Measurements from ENCODE around the gene CNOT9. TPM values are rescaled to one million over a fixed set of nuclear protein-coding genes. Genes with fewer than 3 reads are reported as not detected.

Gene CNOT9
- total and polyA plus RNA-seq, 2 of the 13 experiments (the other 11 are each of a cell fraction or from before 2014, with no cell fraction given), result 82.6 to 92.4 TPM

DNA sequence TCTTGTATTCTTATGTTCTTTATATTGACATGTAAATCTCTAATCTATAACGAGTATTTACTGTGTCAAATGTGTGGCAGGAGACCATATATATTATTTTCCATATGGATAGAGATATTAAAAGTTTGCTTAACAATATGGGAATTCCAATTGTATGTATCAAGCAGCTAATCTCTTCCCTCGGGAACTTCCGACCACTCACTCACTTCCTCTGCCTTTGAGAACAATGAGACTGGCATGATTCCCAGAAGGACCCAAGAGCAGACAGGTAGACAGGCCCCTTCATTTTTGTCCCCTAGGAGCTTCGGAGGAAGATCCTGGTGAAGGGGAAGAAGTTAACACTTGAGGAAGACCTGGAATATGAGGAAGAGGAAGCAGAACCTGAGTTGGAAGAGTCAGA is 63.2 kb downstream of the CNOT9 start:
- Histone ChIP-seq H3K4me2 (ENCODE audit: low read depth, low read length) (no peak overlapping the region), H4K20me1 (ENCODE audit: insufficient read depth, low read length) (no peaks in the 10 kb centered on the region), H3K27ac (ENCODE audit: extremely low read length, insufficient read depth, low read length) (no peak overlapping the region), H3K36me3 (replicated peaks in 1 of 2; ENCODE audit: control insufficient read depth in 1 of 2, insufficient read depth in 2 of 2, low read length in 2 of 2) (peaks cover 6 to 12% of the 10 kb centered on the region in 2 experiments), H3K27me3 (ENCODE audit: control insufficient read depth in 1 of 2, insufficient read depth in 2 of 2, low read length in 2 of 2) (peaks cover 0 to 1% of the 10 kb centered on the region in 2 experiments; a peak in 1 of 5 replicates), H3K4me1 (ENCODE audit: insufficient read depth, low read length) (no peaks in the 10 kb centered on the region), H3K9ac (ENCODE audit: insufficient read depth, low read depth, low read length) (no peak overlapping the region), H2AFZ (ENCODE audit: low read length) (no peak overlapping the region), H3K4me3 (replicated peaks in 1 of 3; ENCODE audit: insufficient read depth in 1 of 3, low read depth in 2 of 3, low read length in 3 of 3) (no peak overlapping the region), H3K9me3 (ENCODE audit: low read length) (no peaks in the 10 kb centered on the region), H3K79me2 (ENCODE audit: insufficient read depth, low read length) (no peaks in the 10 kb centered on the region)
- no peak for DNase-seq (ENCODE audit: low spot score)
- CTCF ChIA-PET (ENCODE audit: low intra/inter-chr PET ratio, low total read pairs), result no interaction called here
- no TSS peak for BruUV-seq (replicated peaks)
- POLR2A ChIA-PET, result no interaction called here
- WGBS (ENCODE audit: low lambda C conversion rate), result 76% methylated on average over 4 of the region's 4 CpGs
- in situ Hi-C loops (cut with HindIII; ENCODE audit: extremely low pct_ligation_motif_present, low pct_unique_long_range_greater_than_20kb) (no loop called here), intact Hi-C loops (cut with micrococcal nuclease; ENCODE audit: unreplicated experiment) (no loop called here)
- FAIRE-seq, result no peak
- no peak for ATAC-seq
- TF ChIP-seq, protein P1, sequence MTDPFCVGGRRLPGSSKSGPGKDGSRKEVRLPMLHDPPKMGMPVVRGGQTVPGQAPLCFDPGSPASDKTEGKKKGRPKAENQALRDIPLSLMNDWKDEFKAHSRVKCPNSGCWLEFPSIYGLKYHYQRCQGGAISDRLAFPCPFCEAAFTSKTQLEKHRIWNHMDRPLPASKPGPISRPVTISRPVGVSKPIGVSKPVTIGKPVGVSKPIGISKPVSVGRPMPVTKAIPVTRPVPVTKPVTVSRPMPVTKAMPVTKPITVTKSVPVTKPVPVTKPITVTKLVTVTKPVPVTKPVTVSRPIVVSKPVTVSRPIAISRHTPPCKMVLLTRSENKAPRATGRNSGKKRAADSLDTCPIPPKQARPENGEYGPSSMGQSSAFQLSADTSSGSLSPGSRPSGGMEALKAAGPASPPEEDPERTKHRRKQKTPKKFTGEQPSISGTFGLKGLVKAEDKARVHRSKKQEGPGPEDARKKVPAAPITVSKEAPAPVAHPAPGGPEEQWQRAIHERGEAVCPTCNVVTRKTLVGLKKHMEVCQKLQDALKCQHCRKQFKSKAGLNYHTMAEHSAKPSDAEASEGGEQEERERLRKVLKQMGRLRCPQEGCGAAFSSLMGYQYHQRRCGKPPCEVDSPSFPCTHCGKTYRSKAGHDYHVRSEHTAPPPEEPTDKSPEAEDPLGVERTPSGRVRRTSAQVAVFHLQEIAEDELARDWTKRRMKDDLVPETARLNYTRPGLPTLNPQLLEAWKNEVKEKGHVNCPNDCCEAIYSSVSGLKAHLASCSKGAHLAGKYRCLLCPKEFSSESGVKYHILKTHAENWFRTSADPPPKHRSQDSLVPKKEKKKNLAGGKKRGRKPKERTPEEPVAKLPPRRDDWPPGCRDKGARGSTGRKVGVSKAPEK (CRISPR knock-in tag; IDR thresholded peaks at IDR 0.05; ENCODE audit: borderline replicate concordance), result no peak
- TF ChIP-seq CCDC6 (CRISPR knock-in tag; IDR thresholded peaks at IDR 0.05) (no peak), ZNF414 (CRISPR knock-in tag; IDR thresholded peaks at IDR 0.05) (no peak), JUNB (CRISPR knock-in tag; IDR thresholded peaks at IDR 0.05; ENCODE audit: borderline replicate concordance) (no peak), USF2 (IDR thresholded peaks at IDR 0.05; ENCODE audit: low read depth, low read length) (no peak), USF2 (CRISPR knock-in tag; IDR thresholded peaks at IDR 0.05; ENCODE audit: borderline replicate concordance) (no peak), KDM3A (CRISPR knock-in tag; IDR thresholded peaks at IDR 0.05; ENCODE audit: low read depth) (no peak), TRAFD1 (CRISPR knock-in tag; IDR thresholded peaks at IDR 0.05; ENCODE audit: borderline replicate concordance) (no peak), XRCC5 (optimal IDR thresholded peaks at IDR 0.05; ENCODE audit: low read length) (no peak), TFAP4 (IDR thresholded peaks at IDR 0.05; ENCODE audit: borderline replicate concordance, low read depth) (no peak), HNF4G (IDR thresholded peaks at IDR 0.05; ENCODE audit: borderline replicate concordance, low read depth, low read length) (no peak), HNF4G (CRISPR knock-in tag; IDR thresholded peaks at IDR 0.05; ENCODE audit: borderline replicate concordance, low read depth) (no peak), ZBTB10 (CRISPR knock-in tag; IDR thresholded peaks at IDR 0.05; ENCODE audit: borderline replicate concordance) (no peak)

All from HepG2 (cell line).